ENCODE data around the gene ZNF441. TPM values are rescaled to one million over a fixed set of nuclear protein-coding genes. Genes with fewer than 3 reads are reported as not detected.

ZNF441 gene
- total and polyA plus RNA-seq, 4 donors, result 1.8 to 7.4 (median 5.7) TPM

DNA sequence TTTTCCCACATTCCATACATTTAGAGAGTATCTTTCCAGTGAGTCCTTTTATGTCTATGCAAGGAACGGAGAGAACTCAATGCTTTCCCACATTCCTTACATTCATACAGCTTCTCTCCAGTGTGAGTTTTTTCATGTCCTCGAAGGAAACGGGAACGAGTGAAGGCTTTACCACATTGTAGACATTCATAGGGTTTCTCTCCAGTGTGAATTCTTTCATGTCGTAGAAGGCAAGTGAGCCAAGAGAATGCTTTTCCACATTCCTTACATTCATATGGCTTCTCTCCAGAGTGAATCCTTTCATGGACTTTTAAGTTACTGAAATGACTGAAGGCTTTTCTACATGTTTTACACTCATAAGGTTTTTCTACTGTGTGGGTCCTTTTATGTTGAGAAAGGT lies 45.1 kb upstream of the ZNF441 start:
- 95% methylated on average over 5 of the region's 5 CpGs for WGBS
- Histone ChIP-seq H3K4me1 (ENCODE audit: control insufficient read depth in 4 of 4, insufficient read depth in 4 of 4, low read length in 3 of 4) (no peaks in the 10 kb centered on the region), H3K27ac (ENCODE audit: low read depth in 1 of 2, low read length in 2 of 2) (no peak overlapping the region), H3K9ac (ENCODE audit: low read depth in 1 of 2, low read length in 2 of 2) (no peak overlapping the region), H3K36me3 (ENCODE audit: control insufficient read depth in 4 of 4, insufficient read depth in 3 of 4, low read depth in 1 of 4, low read length in 3 of 4) (peaks cover 19 to 58% (median 56%) of the 10 kb centered on the region in 4 donors), H3K9me3 (ENCODE audit: control insufficient read depth in 4 of 4, low read length in 3 of 4) (peaks cover 31 to 61% (median 50%) of the 10 kb centered on the region in 4 donors), H3K27me3 (ENCODE audit: control insufficient read depth in 4 of 4, insufficient read depth in 4 of 4, low read length in 3 of 4) (no peaks in the 10 kb centered on the region), H3K4me3 (ENCODE audit: low read depth in 1 of 3, low read length in 3 of 3) (peak overlapping the region in 2 of 3 donors; percentile 14 to 37)
- DNase-seq (ENCODE audit: low spot score), result no peak
- TF ChIP-seq HNF4A (conservative IDR thresholded peaks at IDR 0.05) (no peak), HNF4G (IDR thresholded peaks at IDR 0.05) (no peak), JUND (IDR thresholded peaks at IDR 0.05) (no peak), FOXA1 (IDR thresholded peaks at IDR 0.05) (no peak), TAF1 (conservative IDR thresholded peaks at IDR 0.05) (no peak), EGR1 (IDR thresholded peaks at IDR 0.05; ENCODE audit: low read depth in 2 of 2) (no peak), NR2F2 (IDR thresholded peaks at IDR 0.05) (no peak), RXRA (IDR thresholded peaks at IDR 0.05) (no peak), SP1 (IDR thresholded peaks at IDR 0.05) (no peak), RAD21 (IDR thresholded peaks at IDR 0.05) (no peak)
- TF ChIP-seq, protein P1, sequence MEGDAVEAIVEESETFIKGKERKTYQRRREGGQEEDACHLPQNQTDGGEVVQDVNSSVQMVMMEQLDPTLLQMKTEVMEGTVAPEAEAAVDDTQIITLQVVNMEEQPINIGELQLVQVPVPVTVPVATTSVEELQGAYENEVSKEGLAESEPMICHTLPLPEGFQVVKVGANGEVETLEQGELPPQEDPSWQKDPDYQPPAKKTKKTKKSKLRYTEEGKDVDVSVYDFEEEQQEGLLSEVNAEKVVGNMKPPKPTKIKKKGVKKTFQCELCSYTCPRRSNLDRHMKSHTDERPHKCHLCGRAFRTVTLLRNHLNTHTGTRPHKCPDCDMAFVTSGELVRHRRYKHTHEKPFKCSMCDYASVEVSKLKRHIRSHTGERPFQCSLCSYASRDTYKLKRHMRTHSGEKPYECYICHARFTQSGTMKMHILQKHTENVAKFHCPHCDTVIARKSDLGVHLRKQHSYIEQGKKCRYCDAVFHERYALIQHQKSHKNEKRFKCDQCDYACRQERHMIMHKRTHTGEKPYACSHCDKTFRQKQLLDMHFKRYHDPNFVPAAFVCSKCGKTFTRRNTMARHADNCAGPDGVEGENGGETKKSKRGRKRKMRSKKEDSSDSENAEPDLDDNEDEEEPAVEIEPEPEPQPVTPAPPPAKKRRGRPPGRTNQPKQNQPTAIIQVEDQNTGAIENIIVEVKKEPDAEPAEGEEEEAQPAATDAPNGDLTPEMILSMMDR (IDR thresholded peaks at IDR 0.05; ENCODE audit: low read depth, low read length, missing input control), result no peak
- TF ChIP-seq, protein P2, sequence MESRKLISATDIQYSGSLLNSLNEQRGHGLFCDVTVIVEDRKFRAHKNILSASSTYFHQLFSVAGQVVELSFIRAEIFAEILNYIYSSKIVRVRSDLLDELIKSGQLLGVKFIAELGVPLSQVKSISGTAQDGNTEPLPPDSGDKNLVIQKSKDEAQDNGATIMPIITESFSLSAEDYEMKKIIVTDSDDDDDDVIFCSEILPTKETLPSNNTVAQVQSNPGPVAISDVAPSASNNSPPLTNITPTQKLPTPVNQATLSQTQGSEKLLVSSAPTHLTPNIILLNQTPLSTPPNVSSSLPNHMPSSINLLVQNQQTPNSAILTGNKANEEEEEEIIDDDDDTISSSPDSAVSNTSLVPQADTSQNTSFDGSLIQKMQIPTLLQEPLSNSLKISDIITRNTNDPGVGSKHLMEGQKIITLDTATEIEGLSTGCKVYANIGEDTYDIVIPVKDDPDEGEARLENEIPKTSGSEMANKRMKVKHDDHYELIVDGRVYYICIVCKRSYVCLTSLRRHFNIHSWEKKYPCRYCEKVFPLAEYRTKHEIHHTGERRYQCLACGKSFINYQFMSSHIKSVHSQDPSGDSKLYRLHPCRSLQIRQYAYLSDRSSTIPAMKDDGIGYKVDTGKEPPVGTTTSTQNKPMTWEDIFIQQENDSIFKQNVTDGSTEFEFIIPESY (IDR thresholded peaks at IDR 0.05), result no peak

DNA sequence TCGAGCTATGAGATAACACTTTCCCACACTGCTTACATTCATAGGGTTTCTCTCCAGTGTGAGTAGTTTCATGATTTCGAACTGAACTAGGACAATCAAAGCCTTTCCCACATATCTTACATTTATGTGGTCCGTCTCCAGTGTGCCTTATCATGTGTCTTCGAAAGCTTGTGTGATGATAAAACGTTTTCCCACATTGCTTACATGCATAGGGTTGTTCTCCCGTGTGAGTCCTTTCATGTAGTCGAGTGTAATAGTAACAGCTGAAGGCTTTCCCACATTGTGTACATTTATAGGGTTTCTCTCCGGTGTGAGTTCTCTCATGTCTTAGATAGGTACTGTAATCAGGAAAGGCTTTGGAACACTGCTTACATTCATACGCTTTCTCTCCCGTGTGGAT lies 44.4 kb upstream of the ZNF441 start:
- H3K4me3 ChIP-seq (ENCODE audit: low read depth in 1 of 3, low read length in 3 of 3), result peak overlapping the region in 2 of 3 donors; percentile 37 to 76
- H3K36me3 ChIP-seq (ENCODE audit: control insufficient read depth in 4 of 4, insufficient read depth in 3 of 4, low read depth in 1 of 4, low read length in 3 of 4), result peaks cover 19 to 60% (median 58%) of the 10 kb centered on the region in 4 donors
- WGBS, result 97% methylated on average over 10 of the region's 10 CpGs
- TF ChIP-seq, protein P3, sequence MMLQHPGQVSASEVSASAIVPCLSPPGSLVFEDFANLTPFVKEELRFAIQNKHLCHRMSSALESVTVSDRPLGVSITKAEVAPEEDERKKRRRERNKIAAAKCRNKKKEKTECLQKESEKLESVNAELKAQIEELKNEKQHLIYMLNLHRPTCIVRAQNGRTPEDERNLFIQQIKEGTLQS (IDR thresholded peaks at IDR 0.05), result no peak
- TF ChIP-seq YY1 (IDR thresholded peaks at IDR 0.05), result no peak
- no peak for TF ChIP-seq JUND (IDR thresholded peaks at IDR 0.05)
- H3K9ac ChIP-seq (ENCODE audit: low read depth in 1 of 2, low read length in 2 of 2), result no peak overlapping the region
- H3K9me3 ChIP-seq (ENCODE audit: control insufficient read depth in 4 of 4, low read length in 3 of 4), result peaks cover 32 to 64% (median 51%) of the 10 kb centered on the region in 4 donors
- H3K27me3 ChIP-seq (ENCODE audit: control insufficient read depth in 4 of 4, insufficient read depth in 4 of 4, low read length in 3 of 4), result no peaks in the 10 kb centered on the region
- no peak for DNase-seq (ENCODE audit: low spot score)
- H3K27ac ChIP-seq (ENCODE audit: low read depth in 1 of 2, low read length in 2 of 2), result no peak overlapping the region
- H3K4me1 ChIP-seq (ENCODE audit: control insufficient read depth in 4 of 4, insufficient read depth in 4 of 4, low read length in 3 of 4), result no peaks in the 10 kb centered on the region

DNA sequence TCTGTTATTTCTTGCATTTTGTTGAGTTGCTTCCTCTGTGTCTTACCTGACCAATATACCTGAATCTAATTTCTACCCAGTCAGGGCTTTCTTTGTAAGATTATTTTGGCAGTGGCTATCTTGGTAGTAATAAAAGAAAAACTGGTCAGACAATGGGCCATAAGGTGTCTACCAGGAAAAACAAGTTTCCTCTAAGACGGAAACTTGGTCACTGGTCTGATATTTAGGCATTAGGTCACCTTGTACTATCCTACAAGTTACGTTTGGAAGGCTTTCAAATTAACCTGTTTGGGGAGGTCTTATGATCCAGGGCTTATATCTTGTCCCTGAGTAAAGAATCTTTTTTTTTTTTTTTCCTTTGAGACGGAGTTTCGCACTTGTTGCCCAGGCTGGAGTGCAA lies 37.2 kb upstream of the ZNF441 start:
- H3K27me3 ChIP-seq (ENCODE audit: control insufficient read depth in 4 of 4, insufficient read depth in 4 of 4, low read length in 3 of 4), result no peaks in the 10 kb centered on the region
- H3K4me3 ChIP-seq (ENCODE audit: low read depth in 1 of 3, low read length in 3 of 3), result no peak overlapping the region
- H3K4me1 ChIP-seq (ENCODE audit: control insufficient read depth in 4 of 4, insufficient read depth in 4 of 4, low read length in 3 of 4), result no peaks in the 10 kb centered on the region
- peaks cover 8 to 40% (median 16%) of the 10 kb centered on the region in 4 donors for H3K36me3 ChIP-seq (ENCODE audit: control insufficient read depth in 4 of 4, insufficient read depth in 3 of 4, low read depth in 1 of 4, low read length in 3 of 4)
- 95% methylated on average over 4 of the region's 4 CpGs for WGBS
- H3K9ac ChIP-seq (ENCODE audit: low read depth in 1 of 2, low read length in 2 of 2), result no peak overlapping the region
- H3K9me3 ChIP-seq (ENCODE audit: control insufficient read depth in 4 of 4, low read length in 3 of 4), result peaks cover 10 to 15% (median 13%) of the 10 kb centered on the region in 4 donors
- DNase-seq (ENCODE audit: low spot score), result no peak
- H3K27ac ChIP-seq (ENCODE audit: low read depth in 1 of 2, low read length in 2 of 2), result no peak overlapping the region
- TF ChIP-seq JUND (IDR thresholded peaks at IDR 0.05) (no peak), HNF4G (IDR thresholded peaks at IDR 0.05) (no peak), NR2F2 (IDR thresholded peaks at IDR 0.05) (no peak), FOXA2 (IDR thresholded peaks at IDR 0.05) (no peak), RAD21 (IDR thresholded peaks at IDR 0.05) (no peak), EGR1 (IDR thresholded peaks at IDR 0.05; ENCODE audit: low read depth in 2 of 2) (no peak), RXRA (IDR thresholded peaks at IDR 0.05) (no peak), FOXA1 (IDR thresholded peaks at IDR 0.05) (no peak), HNF4A (conservative IDR thresholded peaks at IDR 0.05) (no peak), TAF1 (conservative IDR thresholded peaks at IDR 0.05) (no peak), YY1 (IDR thresholded peaks at IDR 0.05) (no peak)
- TF ChIP-seq, protein P4, sequence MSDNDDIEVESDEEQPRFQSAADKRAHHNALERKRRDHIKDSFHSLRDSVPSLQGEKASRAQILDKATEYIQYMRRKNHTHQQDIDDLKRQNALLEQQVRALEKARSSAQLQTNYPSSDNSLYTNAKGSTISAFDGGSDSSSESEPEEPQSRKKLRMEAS (IDR thresholded peaks at IDR 0.05), result no peak
- TF ChIP-seq, protein P2 (IDR thresholded peaks at IDR 0.05), result no peak
- TF ChIP-seq, protein P3 (IDR thresholded peaks at IDR 0.05), result no peak
- TF ChIP-seq, protein P5, sequence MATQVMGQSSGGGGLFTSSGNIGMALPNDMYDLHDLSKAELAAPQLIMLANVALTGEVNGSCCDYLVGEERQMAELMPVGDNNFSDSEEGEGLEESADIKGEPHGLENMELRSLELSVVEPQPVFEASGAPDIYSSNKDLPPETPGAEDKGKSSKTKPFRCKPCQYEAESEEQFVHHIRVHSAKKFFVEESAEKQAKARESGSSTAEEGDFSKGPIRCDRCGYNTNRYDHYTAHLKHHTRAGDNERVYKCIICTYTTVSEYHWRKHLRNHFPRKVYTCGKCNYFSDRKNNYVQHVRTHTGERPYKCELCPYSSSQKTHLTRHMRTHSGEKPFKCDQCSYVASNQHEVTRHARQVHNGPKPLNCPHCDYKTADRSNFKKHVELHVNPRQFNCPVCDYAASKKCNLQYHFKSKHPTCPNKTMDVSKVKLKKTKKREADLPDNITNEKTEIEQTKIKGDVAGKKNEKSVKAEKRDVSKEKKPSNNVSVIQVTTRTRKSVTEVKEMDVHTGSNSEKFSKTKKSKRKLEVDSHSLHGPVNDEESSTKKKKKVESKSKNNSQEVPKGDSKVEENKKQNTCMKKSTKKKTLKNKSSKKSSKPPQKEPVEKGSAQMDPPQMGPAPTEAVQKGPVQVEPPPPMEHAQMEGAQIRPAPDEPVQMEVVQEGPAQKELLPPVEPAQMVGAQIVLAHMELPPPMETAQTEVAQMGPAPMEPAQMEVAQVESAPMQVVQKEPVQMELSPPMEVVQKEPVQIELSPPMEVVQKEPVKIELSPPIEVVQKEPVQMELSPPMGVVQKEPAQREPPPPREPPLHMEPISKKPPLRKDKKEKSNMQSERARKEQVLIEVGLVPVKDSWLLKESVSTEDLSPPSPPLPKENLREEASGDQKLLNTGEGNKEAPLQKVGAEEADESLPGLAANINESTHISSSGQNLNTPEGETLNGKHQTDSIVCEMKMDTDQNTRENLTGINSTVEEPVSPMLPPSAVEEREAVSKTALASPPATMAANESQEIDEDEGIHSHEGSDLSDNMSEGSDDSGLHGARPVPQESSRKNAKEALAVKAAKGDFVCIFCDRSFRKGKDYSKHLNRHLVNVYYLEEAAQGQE (IDR thresholded peaks at IDR 0.05), result no peak
